OCI-M2 (cell line): Measurements from ENCODE around the gene PRKD1.
A peak's percentile ranks its signal among the peaks of the same experiment; 100 is the strongest.

Source experiments
- DNase-seq: peaks from one replicate; lab custom pipeline; 2025; ENCODE audit not compliant: unreplicated experiment; lab: John Stamatoyannopoulos, UW

PRKD1 gene

DNA sequence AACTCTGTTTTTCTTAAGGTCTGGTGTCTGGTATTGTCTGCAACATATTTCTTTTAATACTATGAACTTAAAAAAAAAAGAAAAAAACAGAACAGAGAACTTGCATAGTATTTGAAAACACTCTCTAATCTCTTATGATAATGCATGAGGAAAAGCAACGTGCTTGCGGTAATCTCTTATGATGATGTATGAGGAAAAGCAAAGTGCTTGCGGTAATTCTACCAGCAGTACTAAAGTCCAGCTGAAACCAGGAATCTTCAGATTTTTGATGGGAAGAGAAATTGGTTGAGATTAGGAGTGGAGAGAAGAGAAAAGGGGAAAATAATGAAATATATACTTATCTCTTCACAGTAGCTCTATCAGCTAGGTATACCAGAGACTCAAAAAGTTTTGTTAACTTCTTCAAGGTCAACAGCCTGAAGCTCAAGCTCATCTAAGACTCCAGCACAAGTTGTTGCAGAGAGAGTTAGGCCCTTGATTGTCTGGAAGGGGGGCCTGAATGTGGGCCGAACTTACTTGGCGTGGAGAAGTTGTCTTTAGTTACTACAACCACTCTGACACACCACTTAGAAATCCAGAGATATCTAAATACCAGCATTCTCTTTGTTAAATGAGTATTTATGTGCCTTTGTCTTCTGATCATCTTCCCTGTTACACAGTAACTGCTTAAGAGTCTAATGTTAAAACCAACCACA, 240.4 kb downstream of the PRKD1 start:
- DNase-seq, result no peak

DNA sequence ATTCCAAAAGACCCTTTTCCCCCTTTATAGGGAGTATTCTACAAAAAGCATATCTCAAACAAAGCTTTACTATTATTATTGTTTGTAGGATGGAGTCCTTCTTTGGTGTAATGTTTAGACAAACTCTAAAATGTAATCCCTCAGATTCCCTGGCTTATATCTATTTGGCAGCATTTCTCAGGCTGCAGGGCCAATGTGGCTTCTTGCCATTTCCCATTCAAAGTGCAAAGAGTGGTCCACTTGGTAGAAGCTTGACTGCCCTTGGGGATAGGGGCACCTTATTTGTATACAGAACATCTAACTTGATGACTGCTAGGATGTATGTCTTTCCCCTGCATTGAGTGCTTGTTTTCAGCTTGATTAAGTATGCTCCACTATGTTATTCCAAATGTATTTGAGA, 242.7 kb downstream of the PRKD1 start:
- DNase-seq, result no peak

DNA sequence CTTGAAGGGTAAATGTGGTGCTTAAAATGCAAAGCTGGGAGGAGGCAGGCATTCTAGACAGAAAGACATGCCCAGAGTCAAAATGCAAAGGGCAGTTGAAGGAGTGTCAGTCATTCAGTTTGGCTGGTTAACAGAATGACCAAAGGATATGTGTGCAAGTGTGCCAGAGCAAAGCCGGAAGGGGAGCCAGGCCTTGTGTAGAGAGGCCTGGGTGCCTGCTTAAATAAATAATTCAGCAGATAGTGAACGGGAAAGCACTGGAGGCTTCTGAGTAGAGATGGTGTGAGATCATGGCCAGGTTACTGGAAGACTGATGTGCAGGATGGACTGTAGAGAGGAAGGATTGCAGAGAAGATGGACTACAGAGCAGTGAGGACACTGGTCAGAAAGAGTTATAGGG, 244.9 kb downstream of the PRKD1 start:
- no peak for DNase-seq

DNA sequence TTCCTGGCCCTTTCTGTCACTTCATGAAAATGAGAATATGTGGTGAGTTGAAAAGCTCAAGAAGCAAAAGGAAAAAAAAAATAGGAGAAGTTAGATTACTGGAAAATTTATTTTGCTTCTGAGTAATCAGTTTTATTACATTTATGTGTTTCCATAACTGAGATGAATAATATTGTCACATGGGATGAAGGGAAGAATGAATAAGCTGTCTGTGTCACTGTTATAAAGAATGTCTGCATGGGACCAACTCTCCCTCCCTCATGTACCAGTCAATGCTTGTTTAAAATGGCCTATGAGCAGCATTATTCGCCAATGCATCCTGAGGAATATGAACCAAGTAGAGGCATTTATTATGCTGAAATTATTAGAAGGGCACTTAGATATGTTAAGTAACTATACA, 246.3 kb downstream of the PRKD1 start:
- no peak for DNase-seq

DNA sequence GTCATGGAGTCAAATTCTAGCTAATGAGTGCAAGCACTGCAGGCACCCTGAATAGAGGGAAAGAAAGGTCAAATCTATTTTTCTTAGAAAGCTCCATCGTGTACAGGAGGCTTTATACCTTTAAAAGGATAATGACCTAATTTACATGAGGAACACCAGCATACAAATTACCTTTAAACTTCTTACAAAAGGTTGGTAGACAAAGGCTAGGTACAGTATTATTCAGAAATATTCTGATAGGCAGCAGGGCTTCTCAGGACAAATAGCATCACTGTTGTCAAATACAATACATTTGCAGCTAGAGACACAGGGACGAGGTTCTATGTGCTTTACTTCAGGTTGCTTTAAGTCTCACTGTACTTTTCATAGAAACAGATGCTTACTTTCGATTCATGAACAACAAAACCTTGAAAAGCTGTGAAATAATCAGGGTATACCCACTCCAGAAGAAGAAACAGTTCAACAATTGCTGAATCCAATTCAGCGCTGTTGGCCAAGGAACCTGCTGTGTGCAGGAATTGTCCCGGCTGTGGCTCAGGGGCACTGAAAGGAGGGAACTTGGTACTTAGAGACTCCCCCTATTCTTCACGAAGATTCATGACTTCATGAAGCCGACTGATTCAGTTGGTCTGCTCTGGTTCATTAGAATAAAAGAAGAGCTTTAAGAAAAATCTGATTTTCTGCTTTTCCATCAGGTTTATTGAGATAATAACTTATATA, 252.9 kb downstream of the PRKD1 start:
- DNase-seq, result no peak

DNA sequence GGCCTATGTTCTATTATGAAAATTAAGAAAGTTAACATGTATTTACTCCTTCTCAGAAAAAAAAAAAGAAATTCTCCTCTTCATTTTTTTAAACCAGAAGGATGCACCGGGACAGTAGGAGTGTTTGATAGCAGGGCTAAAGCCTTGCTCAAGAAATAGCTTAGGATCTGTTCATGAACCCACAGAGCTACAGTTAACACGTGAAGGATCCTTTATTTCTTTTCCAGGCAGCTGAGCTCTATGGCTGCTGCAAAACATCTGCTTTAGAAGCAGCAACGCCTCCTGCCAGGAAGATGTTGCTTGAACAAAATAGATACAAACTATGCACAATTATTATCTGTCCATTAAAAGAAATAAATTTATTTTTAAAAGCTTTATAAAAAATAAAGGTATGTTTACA, 254.8 kb downstream of the PRKD1 start:
- DNase-seq, result no peak

DNA sequence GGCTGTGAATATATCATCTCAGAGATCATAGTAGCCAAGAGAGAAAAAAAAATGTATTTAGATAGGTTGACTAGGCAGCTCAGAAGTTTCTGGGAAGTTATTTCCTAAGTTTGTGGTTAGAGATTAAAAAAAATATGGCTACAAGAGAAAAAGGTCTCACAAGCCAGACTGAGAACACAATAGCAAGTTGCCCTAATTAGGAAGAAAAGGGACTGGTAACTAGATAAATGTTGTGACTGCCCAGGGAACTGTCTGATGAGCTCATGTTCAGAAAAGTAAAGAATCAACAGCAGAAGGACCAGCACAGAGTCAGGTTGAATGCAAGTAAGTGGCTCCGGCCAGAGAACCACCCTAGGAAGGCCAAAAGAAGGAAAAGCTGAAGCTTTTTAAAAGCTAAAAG, 256.6 kb downstream of the PRKD1 start:
- DNase-seq, result no peak

DNA sequence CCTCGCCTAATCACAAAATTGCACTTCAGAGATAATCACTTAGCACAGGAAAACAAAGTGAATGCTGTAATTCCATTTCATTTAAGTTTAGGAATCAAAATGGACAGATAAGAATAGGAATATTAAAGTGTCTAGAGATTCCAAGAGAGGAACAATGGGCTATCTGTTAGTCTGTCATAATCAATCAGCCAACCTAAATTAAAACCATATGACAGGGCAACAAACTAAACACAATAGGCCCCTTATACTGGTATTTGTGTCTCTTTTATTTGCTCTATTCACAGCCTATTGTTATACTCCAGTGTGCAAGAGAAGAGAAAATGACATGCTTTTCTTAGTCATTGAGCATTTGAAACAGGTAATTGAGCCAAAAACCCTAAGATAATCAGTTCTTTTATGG, 259.4 kb downstream of the PRKD1 start:
- DNase-seq, result no peak

DNA sequence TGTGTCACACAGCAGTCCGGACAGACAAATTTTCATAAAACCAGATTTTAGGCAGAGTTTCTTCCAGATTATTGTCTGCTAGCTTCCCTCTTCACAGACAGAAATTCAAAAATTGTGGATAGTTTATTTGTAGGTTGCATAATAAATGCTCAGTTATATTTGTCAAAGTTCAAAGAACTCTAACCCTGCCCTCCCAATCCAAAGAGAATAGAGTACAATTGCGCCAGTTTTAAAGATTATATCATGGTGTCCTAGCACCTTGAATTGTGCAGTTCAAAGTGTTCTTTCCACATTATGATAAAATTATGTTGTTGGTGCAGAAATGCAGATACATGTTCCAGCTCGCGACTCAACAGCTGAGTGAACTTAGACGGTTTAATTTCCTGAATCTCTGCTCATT, 263.1 kb downstream of the PRKD1 start:
- no peak for DNase-seq

DNA sequence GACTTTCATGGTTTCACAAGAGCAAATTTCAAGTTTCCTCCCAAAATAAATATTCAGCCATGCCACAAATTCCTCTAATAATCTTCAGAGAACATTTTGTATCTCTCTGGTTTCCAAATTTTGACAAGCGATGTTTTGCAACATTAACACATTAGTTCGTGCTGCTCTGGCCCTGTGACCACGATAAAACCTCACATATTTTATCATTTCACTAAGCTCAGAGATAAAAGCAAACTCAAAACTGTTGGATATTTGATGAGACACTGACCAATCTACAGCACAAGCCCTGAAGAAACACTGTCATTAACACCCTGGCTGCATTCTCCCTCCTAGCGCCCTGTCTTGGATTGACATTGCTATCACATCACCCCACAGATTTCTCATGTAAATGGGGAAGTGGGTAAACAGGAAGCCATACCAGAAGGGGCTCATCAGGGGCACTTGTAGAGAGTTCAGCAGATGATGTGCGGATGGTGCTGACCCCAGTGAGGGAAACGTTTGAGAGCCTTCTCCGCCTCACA, 264.3 kb downstream of the PRKD1 start:
- no peak for DNase-seq

DNA sequence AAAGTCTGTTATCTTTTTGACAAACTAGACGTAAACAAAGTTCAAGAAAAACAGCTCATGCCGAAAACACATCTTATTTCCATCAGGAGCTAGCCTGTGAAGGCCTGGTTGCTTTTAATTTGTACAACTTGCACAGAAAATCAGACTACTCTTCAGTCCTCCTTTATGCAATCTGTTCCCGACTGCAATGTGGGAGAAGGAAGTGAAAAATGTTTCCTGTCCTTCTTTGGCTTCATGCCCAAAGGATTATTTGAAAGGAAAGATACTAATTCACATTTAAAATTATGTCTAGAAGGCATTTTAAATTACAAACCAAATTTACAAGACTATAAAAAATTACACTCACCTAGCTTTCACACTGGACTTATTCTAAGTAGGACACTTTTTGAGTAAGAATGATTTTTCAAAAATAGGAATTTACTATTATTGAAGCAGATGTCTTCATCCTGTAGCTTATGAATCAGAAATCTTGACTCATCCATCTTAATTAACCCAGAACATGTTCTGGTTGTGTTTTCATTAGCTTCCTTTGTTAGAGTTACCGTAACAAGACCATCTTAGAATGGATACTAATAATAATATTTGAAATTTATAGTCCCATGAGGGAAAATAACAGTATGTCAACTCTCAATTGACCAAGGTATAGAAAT, 272.6 kb downstream of the PRKD1 start:
- DNase-seq, result no peak

DNA sequence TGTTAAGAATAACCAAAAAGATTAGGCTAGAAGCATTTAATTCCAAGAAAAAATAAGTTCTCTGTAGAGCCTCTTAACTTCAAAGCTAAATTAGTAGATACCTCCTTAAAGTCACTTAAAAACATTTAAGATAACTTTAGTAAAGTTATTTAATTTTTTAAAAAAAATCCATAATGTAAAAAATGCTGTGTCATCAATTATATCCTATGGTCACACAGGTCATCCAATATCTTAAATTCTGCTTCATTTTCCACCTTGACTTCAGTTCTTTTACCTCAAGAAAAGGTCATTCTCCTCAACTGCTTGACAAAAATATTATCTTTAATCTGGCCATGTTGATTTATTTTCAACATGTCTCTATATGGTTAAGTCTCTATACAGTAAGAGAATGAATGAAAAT, 274.3 kb downstream of the PRKD1 start:
- no peak for DNase-seq

DNA sequence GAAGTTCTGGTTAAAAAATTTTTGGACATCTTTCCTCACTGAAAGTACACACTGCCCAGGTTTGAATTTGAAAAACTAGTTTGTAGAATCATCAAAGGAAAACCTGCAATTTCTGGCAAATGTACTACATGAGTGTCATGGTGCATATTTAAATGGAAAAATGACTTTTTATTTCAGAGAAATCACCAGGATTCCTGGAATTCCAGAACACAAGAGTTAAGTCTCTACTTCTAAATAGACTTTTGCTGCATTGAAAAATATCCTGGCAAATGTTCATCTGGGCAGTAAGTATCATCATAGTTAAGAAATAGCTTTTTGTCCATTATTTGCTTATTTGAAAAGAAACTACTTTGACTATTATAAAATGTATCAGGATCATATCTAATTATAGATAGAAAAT, 275.1 kb downstream of the PRKD1 start:
- no peak for DNase-seq

DNA sequence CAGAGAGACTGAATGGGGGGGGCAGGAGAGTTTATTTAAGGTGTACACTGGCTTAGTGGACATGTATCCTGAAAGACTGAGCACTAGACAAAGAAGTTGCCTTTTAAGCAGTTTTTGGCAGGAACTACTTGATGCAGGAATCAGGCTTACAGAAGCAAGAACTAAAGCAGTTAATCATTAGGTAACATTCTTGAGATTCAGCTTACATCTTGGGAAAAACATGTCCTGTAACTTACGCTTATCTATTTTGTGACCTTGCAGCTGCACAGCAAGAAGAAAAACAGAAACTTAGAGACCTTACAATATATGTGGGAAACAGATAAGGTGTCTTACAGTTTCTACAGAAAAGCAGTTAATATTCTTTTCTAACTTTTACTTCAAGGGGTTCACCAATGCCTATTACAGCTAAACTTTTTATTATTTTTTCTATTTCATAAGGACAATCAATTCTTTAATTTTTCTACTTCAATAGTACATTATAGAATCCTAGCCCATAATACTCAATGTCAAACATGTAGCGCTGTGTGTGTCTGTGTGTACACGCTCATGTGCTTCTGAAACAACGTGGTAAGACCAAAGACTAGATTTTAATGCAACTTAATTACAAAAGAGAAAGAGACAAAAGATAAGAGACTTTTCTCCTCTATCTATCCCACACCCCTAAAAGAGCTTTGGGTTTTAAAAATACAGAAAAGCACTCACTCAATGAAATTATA, 276.9 kb downstream of the PRKD1 start:
- DNase-seq, result peak; percentile 40

DNA sequence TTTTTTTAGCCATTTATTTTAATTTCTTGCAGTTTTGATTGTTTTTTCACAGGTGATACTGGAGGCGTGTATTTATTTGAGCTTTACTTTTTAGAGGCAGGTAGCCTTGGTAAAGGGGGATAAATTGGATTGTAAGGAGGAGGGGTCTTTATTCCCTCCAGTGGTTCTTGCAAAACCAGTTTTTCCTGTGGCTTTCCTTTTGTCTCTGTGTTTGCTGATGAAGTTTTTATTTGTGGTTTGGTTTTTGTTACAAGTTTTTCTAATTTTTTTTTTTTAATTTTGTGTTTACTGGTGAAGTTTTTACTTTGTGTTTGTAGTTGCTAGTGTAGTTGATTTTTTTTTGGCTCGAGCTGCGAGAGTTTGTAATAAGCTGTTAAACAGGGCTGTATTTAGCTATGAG, 278.5 kb downstream of the PRKD1 start:
- no peak for DNase-seq

DNA sequence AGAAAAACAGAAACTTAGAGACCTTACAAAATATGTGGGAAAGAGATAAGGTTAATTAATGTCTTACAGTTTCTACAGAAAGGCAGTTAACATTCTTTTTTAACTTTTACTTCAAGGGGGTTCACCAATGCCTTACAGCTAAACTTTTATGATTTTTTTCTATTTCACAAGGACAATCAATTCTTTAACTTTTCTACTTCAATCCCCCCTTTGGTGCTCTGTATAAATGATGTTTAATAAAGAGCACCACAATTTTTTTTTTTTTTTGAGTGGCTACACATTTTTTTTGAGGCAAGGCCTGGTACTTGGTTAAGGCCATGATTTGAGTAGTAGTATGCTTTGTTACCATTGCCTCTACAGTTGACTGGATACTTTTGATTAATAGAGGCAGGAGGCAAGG, 279.6 kb downstream of the PRKD1 start:
- DNase-seq, result no peak

DNA sequence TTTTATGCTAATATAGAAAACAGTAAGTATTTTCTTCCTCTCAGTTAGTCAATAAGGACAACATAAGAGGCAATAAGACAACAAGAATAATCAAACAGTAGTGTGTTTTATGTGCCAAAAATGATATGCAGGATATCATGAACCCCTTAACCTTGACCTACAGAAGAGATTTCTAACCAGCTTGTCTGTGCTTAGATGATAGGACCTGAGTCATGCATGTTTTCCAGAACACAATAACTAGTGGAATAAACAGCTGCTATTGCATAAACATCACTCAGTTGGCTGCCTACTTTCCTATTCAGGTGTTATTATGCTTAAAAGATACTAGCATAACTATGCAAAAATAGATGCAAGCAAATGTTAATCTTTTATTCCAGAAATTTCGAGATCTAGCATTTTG, 282.5 kb downstream of the PRKD1 start:
- DNase-seq, result no peak

DNA sequence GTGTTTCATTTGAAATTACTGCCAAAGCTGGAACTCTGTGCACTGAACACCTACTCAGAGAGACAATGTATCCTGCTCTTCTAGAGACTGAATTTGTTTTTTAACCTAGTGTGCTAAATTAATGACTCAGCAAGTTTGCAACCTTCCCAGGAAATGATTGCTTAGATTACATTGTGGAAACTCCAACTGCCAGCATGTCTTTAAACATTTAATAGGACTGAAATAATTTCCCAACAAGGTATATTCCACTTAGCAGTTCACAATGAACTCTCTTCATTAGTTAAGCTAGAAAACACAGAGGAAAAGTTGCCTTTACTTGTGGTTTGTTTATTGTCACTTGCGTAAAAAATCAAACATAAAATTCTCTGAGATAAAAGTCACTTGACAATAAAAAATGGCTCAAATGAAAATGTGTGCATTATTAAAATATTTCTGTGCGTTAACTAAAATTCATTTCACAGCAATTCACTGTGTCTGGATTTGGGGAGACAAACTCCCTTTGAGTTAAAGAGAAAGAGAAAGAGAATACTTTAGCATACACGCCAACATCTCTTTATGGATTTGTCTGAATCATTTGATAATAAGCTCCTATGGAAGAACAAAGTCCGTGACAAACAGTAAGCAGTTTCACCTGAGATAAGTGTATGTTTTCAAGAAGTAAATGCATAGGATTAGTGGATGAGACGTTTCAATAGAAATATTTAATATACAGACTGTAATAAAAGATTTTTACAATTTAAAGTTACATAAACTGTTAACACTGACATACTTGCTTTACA, 284.0 kb downstream of the PRKD1 start:
- no peak for DNase-seq

DNA sequence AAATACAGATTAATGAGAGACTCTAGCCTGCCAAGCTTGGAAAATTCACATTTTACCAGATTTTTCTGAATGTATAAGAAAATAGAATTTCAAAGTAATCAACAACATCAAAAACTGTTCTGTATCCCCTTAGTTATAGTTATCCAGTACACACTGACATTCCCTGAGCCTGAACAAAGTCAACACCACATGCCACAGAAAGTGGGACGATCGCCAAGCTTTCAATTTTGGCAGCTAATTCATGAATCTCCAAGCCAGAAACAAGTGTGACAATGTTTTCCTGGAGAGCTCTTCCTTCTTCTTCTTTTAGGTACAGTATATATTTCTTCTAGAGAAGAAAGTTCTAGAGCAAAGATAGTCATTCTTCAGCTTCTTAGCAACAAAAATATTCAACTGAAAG, 290.2 kb downstream of the PRKD1 start:
- DNase-seq, result no peak

DNA sequence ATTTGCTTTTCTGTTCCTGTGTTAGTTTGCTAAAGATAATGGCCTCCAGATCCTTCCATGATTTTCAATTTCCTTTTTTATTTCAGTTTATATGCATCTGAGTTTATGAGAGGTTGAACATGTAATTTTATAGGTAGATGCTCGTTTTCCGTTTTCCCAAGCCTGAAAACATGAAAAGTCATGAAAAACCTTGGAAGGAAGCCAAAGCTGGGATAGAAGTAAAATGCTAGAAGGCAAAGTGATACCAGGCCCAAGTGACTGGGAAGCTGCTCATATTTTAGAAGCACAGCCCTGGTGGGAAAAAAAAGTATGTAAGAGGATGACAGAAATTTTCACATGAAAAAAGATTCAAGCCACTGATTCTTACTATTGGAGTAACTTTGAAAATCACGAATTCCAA, 290.8 kb downstream of the PRKD1 start:
- DNase-seq, result no peak
